HEK293 (cell line): ENCODE data around the gene GATA2.

Source experiments
- CTCF ChIA-PET: fragments of 350-600 bp; formaldehyde crosslinking; extraction: SDS; loops from one replicate; lab custom pipeline; 2021; ENCODE audit warnings: antibody characterized with exemption; lab: Yijun Ruan, JAX
- POLR2A ChIA-PET: fragments of 300-600 bp; formaldehyde crosslinking; extraction: SDS; loops from one replicate; lab custom pipeline; 2020; ENCODE audit warnings: antibody characterized with exemption, inconsistent platforms; lab: Yijun Ruan, JAX
- H3K27ac ChIP-seq: fragments of 200-500 bp; sonication (Bioruptor generic); 2 replicates; pipeline ENCODE4 v1.5.1; 2014; ENCODE audit warnings: low read depth, low read length, control low read depth, inconsistent platforms; ENCODE audit errors: extremely low read depth
- H3K36me3 ChIP-seq, 2 experiments: fragments of 200-500 bp in 1 of 2; sonication (Bioruptor generic) in 1 of 2; 1 replicate in 1 of 2; 2 replicates in 1 of 2; pipeline ENCODE4 v1.5.1; 2014 to 2017; ENCODE audit warnings: inconsistent platforms in 2 of 2, low read length in 2 of 2; ENCODE audit not compliant: control insufficient read depth in 2 of 2, insufficient read depth in 1 of 2
- H3K4me1 ChIP-seq: fragments of 200-500 bp; sonication (Bioruptor generic); 2 replicates; pipeline ENCODE4 v1.5.1; 2014; ENCODE audit warnings: mild to moderate bottlenecking, low read length, inconsistent platforms; ENCODE audit not compliant: control insufficient read depth, insufficient read depth
- H3K4me3 ChIP-seq: 2 replicates; pipeline ENCODE4 v1.5.1; 2011; ENCODE audit warnings: low read depth, mild to moderate bottlenecking, control low read depth, low read length, moderate library complexity
- H3K9me3 ChIP-seq: fragments of 200-500 bp; sonication (Bioruptor generic); 2 replicates; pipeline ENCODE4 v1.5.1; 2014; ENCODE audit warnings: low read depth, low read length, inconsistent platforms; ENCODE audit not compliant: control insufficient read depth, insufficient read depth
- EGR2 ChIP-seq: fragments of 450-650 bp; formaldehyde crosslinking; IDR thresholded peaks from 2 replicates; pipeline ENCODE4 v1.5.1; 2016; ENCODE audit warnings: low read depth, missing biosample characterization, missing genetic modification characterization
- ZBTB7A ChIP-seq: fragments of 450-650 bp; formaldehyde crosslinking; IDR thresholded peaks from 2 replicates; pipeline ENCODE4 v1.5.1; 2016; ENCODE audit warnings: low read depth, missing biosample characterization, missing genetic modification characterization
- ZFHX2 ChIP-seq: fragments of 450-650 bp; formaldehyde crosslinking; conservative IDR thresholded peaks from 2 replicates; pipeline ENCODE4 v1.5.1; 2016; ENCODE audit warnings: missing biosample characterization, missing genetic modification characterization
- ZIC2 ChIP-seq: fragments of 450-650 bp; formaldehyde crosslinking; IDR thresholded peaks from 2 replicates; pipeline ENCODE4 v1.5.1; 2016; ENCODE audit warnings: missing biosample characterization, missing genetic modification characterization
- ZNF146 ChIP-seq: fragments of 450-650 bp; formaldehyde crosslinking; IDR thresholded peaks from 2 replicates; pipeline ENCODE4 v1.5.1; 2016; ENCODE audit warnings: missing biosample characterization, missing genetic modification characterization
- ZNF155 ChIP-seq: fragments of 450-650 bp; formaldehyde crosslinking; IDR thresholded peaks from 2 replicates; pipeline ENCODE4 v1.5.1; 2016; ENCODE audit warnings: missing biosample characterization, missing genetic modification characterization
- ZNF248 ChIP-seq: fragments of 450-650 bp; formaldehyde crosslinking; IDR thresholded peaks from 2 replicates; pipeline ENCODE4 v1.5.1; 2017; ENCODE audit warnings: missing biosample characterization, missing genetic modification characterization
- ZNF266 ChIP-seq: fragments of 450-650 bp; formaldehyde crosslinking; IDR thresholded peaks from 2 replicates; pipeline ENCODE4 v1.5.1; 2016; ENCODE audit warnings: missing biosample characterization, missing genetic modification characterization, low read depth
- ZNF302 ChIP-seq: fragments of 450-650 bp; formaldehyde crosslinking; IDR thresholded peaks from 2 replicates; pipeline ENCODE4 v1.5.1; 2016; ENCODE audit warnings: missing biosample characterization, missing genetic modification characterization, low read depth
- ZNF354C ChIP-seq: fragments of 450-650 bp; formaldehyde crosslinking; IDR thresholded peaks from 2 replicates; pipeline ENCODE4 v1.5.1; 2016; ENCODE audit warnings: missing biosample characterization, missing genetic modification characterization, low read depth, borderline replicate concordance
- ZNF416 ChIP-seq: fragments of 450-650 bp; formaldehyde crosslinking; IDR thresholded peaks from 2 replicates; pipeline ENCODE4 v1.5.1; 2016; ENCODE audit warnings: missing biosample characterization, missing genetic modification characterization
- ZNF561 ChIP-seq: fragments of 450-650 bp; IDR thresholded peaks from 2 replicates; pipeline ENCODE4 v1.5.1; 2018; ENCODE audit warnings: missing biosample characterization, missing genetic modification characterization, borderline replicate concordance
- ZNF624 ChIP-seq: fragments of 450-650 bp; formaldehyde crosslinking; IDR thresholded peaks from 2 replicates; pipeline ENCODE4 v1.5.1; 2017; ENCODE audit warnings: missing biosample characterization, missing genetic modification characterization
- ZNF639 ChIP-seq: fragments of 450-650 bp; formaldehyde crosslinking; IDR thresholded peaks from 2 replicates; pipeline ENCODE4 v1.5.1; 2016; ENCODE audit warnings: missing biosample characterization, missing genetic modification characterization
- ZNF785 ChIP-seq: fragments of 450-650 bp; formaldehyde crosslinking; IDR thresholded peaks from 2 replicates; pipeline ENCODE4 v1.5.1; 2016; ENCODE audit warnings: missing biosample characterization, missing genetic modification characterization
- ZSCAN18 ChIP-seq: fragments of 450-650 bp; formaldehyde crosslinking; IDR thresholded peaks from 2 replicates; pipeline ENCODE4 v1.5.1; 2016; ENCODE audit warnings: missing biosample characterization, missing genetic modification characterization
- ZSCAN30 ChIP-seq: fragments of 450-650 bp; IDR thresholded peaks from 2 replicates; pipeline ENCODE4 v1.5.1; 2018; ENCODE audit warnings: missing biosample characterization, mild to moderate bottlenecking, missing genetic modification characterization, moderate library complexity

GATA2 gene

GRCh38 chr3:128470134-128470899 is 22.7 kb downstream of the GATA2 start:
- H3K4me3 ChIP-seq, result no peak overlapping the region
- ChIA-PET CTCF (interaction anchor here (0.6 kb wide), 1 partner anchor 138 kb away, joined by 3 read pairs; no protein-coding TSS in a partner anchor), POLR2A (no interaction called here)
- TF ChIP-seq ZNF639 (tag by site-specific recombination) (no peak), ZSCAN30 (tag by site-specific recombination) (no peak), EGR2 (tag by site-specific recombination) (peak; percentile 10), ZIC2 (tag by site-specific recombination) (peak; percentile 40), ZFHX2 (tag by site-specific recombination) (peak; percentile 12), ZNF155 (no peak)
- no peaks in the 10 kb centered on the region for H3K9me3 ChIP-seq
- no peaks in the 10 kb centered on the region for H3K36me3 ChIP-seq
- no peak overlapping the region for H3K27ac ChIP-seq
- no peaks in the 10 kb centered on the region for H3K4me1 ChIP-seq

- TF ChIP-seq EGR2 (tag by site-specific recombination), result peak; percentile 51; the same call in 1 of the 2 replicates
- no peak for TF ChIP-seq ZNF248
- TF ChIP-seq ZNF416 (tag by site-specific recombination), result no peak
- no peak for TF ChIP-seq ZSCAN18 (tag by site-specific recombination)
- TF ChIP-seq ZNF302 (tag by site-specific recombination), result no peak
- TF ChIP-seq ZNF266 (tag by site-specific recombination), result no peak
- TF ChIP-seq ZNF354C (tag by site-specific recombination), result no peak
- peak; percentile 50 for TF ChIP-seq ZFHX2 (tag by site-specific recombination)
- no peak for TF ChIP-seq ZNF624 (tag by site-specific recombination)
- Histone ChIP-seq H3K4me3 (no peak overlapping the region), H3K27ac (no peak overlapping the region), H3K4me1 (no peaks in the 10 kb centered on the region), H3K9me3 (no peaks in the 10 kb centered on the region), H3K36me3 (no peaks in the 10 kb centered on the region)
- ChIA-PET CTCF (no interaction called here), POLR2A (no interaction called here)
Measured at GRCh38 chr3:128469556-128469955, 23.4 kb downstream of the GATA2 start.

- H3K4me3 ChIP-seq, result no peak overlapping the region
- H3K9me3 ChIP-seq, result no peaks in the 10 kb centered on the region
- POLR2A ChIA-PET, result no interaction called here
- no peak overlapping the region for H3K27ac ChIP-seq
- H3K36me3 ChIP-seq, result no peaks in the 10 kb centered on the region
- TF ChIP-seq ZBTB7A (tag by site-specific recombination) (no peak), ZNF785 (no peak), ZNF146 (tag by site-specific recombination) (no peak), ZNF561 (tag by site-specific recombination) (no peak)
- no peaks in the 10 kb centered on the region for H3K4me1 ChIP-seq
- CTCF ChIA-PET, result interaction anchor here (0.6 to 0.7 kb wide), 2 partner anchors 29 to 321 kb away, joined by 3 read pairs; no protein-coding TSS in a partner anchor
Measured at GRCh38 chr3:128468791-128469527, 24.0 kb downstream of the GATA2 start.
